Thyroid gland (tissue), 4 donors: ENCODE data around the gene FSIP1. TPM values are rescaled to one million over a fixed set of nuclear protein-coding genes. Genes with fewer than 3 reads are reported as not detected.

Experiments
- DNase-seq, 2 donors: peaks; one replicate each; pipeline ENCODE4 v3.0.0-alpha.2; 2019
- H3K27ac ChIP-seq, 3 donors: fragments of 200-600 bp; sonication (generic); 1 replicate in 2 of 3; 2 replicates in 1 of 3; pipeline ENCODE4 v1.5.1; 2016 to 2019; ENCODE audit warnings: mild to moderate bottlenecking in 1 of 3, moderate library complexity in 1 of 3
- H3K27me3 ChIP-seq: fragments of 200-600 bp; sonication (generic); one replicate; pipeline ENCODE4 v1.5.1; 2019
- H3K36me3 ChIP-seq, 2 donors: fragments of 200-600 bp; sonication (generic); one replicate each; pipeline ENCODE4 v1.5.1; 2016 to 2019
- H3K4me1 ChIP-seq, 2 donors: fragments of 200-600 bp; sonication (generic); one replicate each; pipeline ENCODE4 v1.5.1; 2017 to 2019
- H3K4me3 ChIP-seq, 3 donors: fragments of 200-600 bp; sonication (generic); replicated peaks in 1 of 3; 1 replicate in 2 of 3; 2 replicates in 1 of 3; pipeline ENCODE4 v1.5.1; 2016; ENCODE audit warnings: mild to moderate bottlenecking in 1 of 3
- H3K9me3 ChIP-seq: fragments of 200-600 bp; sonication (generic); one replicate; pipeline ENCODE4 v1.5.1; 2017
- POLR2A ChIP-seq, 2 donors: fragments of 450-650 bp; IDR thresholded peaks; one replicate each; pipeline ENCODE4 v1.6.1; 2017; ENCODE audit warnings: antibody characterized with exemption in 2 of 2, mild to moderate bottlenecking in 2 of 2, moderate library complexity in 1 of 2
- WGBS, 2 donors: methylation state at CpG; one replicate each; pipeline ENCODE4 v1.1.5; 2017; 5-methylcytosine and 5-hydroxymethylcytosine counted together
- intact Hi-C: fragments of 100-400 bp; cut with DNase I; formaldehyde crosslinking; loops from one replicate; pipeline ENCODE4 v1.15.1; 2023
- total RNA-seq, 4 donors: library from RNA; depleted of rRNA; stranded (reverse); fragments of >200 nt; gene quantifications; one replicate each; pipeline ENCODE4 v1.2.3, GENCODE V29; 2016
- TF ChIP-seq, protein P1 (sequence below), 6 experiments: fragments of 200-600 bp in 3 of 6; fragments of 450-650 bp in 3 of 6; sonication (generic) in 3 of 6; IDR thresholded peaks; one replicate each; pipeline ENCODE4 v1.5.1; 2016 to 2019; ENCODE audit warnings: antibody characterized with exemption in 6 of 6, mild to moderate bottlenecking in 2 of 6, inconsistent platforms in 1 of 6, moderate library complexity in 1 of 6

Gene FSIP1
- total RNA-seq, 4 donors from 2014 or later: 0.94 to 2.5 (median 1.5) TPM

- Histone ChIP-seq H3K9me3 (no peaks in the 10 kb centered on the region), H3K27ac (no peak overlapping the region), H3K4me3 (no peak overlapping the region), H3K36me3 (no peaks in the 10 kb centered on the region), H3K4me1 (no peaks in the 10 kb centered on the region), H3K27me3 (no peaks in the 10 kb centered on the region)
- WGBS, 2 donors: 64 to 72% methylated on average over 1 of the region's 1 CpG
- intact Hi-C loops: no loop called here
- no peak for DNase-seq
- no peak for TF ChIP-seq POLR2A (IDR thresholded peaks at IDR 0.05)
- TF ChIP-seq, protein P1, sequence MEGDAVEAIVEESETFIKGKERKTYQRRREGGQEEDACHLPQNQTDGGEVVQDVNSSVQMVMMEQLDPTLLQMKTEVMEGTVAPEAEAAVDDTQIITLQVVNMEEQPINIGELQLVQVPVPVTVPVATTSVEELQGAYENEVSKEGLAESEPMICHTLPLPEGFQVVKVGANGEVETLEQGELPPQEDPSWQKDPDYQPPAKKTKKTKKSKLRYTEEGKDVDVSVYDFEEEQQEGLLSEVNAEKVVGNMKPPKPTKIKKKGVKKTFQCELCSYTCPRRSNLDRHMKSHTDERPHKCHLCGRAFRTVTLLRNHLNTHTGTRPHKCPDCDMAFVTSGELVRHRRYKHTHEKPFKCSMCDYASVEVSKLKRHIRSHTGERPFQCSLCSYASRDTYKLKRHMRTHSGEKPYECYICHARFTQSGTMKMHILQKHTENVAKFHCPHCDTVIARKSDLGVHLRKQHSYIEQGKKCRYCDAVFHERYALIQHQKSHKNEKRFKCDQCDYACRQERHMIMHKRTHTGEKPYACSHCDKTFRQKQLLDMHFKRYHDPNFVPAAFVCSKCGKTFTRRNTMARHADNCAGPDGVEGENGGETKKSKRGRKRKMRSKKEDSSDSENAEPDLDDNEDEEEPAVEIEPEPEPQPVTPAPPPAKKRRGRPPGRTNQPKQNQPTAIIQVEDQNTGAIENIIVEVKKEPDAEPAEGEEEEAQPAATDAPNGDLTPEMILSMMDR (IDR thresholded peaks at IDR 0.05): no peak
These were observed 78.0 kb downstream of the FSIP1 start for GRCh38 chr15:39704689-39705088.

DNA sequence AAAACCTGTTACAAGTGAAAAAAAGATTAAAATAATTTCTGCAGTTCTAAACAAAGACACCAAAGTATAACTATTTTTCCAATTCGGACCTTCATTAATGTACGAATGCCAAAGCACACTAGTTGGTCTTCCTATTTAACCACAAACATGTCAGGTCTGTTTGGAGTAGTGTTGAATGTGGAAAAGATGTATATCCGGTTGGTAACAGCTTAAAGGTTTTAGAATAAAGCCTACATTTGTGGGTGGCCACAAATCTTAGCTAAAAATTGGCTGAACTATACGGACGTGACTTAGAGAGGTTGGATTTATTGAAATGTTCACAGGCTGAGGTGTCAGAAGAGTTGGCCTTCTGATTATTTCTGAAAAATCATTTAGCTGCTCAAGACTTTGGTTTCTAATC lies 78.4 kb downstream of the FSIP1 start:
- Histone ChIP-seq H3K4me3 (no peak overlapping the region), H3K36me3 (no peaks in the 10 kb centered on the region), H3K4me1 (no peaks in the 10 kb centered on the region), H3K9me3 (no peaks in the 10 kb centered on the region), H3K27ac (no peak overlapping the region), H3K27me3 (no peaks in the 10 kb centered on the region)
- intact Hi-C loops: no loop called here
- no peak for DNase-seq
- WGBS, 2 donors: 95 to 96% methylated on average over 5 of the region's 5 CpGs
- TF ChIP-seq POLR2A (IDR thresholded peaks at IDR 0.05): no peak

DNA sequence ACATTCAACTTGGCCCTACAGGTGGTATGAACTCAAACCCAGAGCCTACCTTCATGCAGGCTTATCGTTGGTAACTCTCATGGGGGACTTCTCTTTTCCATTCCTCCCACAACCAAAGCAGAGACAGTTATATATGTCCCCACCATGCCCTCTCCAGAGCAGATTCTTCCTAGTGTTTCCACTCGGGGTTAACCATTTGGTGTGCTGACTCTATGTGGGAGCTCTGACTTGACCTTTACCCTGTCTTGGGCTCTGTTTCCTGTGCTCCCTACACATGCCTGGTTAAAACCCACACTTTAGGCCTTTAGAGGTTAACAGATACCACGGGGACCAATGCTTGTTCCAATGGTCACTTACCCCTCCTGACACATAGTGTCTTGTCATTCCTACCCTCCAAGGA lies 80.7 kb downstream of the FSIP1 start:
- Histone ChIP-seq H3K9me3 (no peaks in the 10 kb centered on the region), H3K27me3 (no peaks in the 10 kb centered on the region), H3K36me3 (no peaks in the 10 kb centered on the region), H3K4me1 (no peaks in the 10 kb centered on the region), H3K4me3 (no peak overlapping the region), H3K27ac (no peak overlapping the region)
- 91 to 94% methylated on average over 3 of the region's 3 CpGs for WGBS, 2 donors
- intact Hi-C loops: no loop called here
- DNase-seq: no peak
- TF ChIP-seq POLR2A (IDR thresholded peaks at IDR 0.05): no peak
- TF ChIP-seq, protein P1 (IDR thresholded peaks at IDR 0.05): no peak

- no peak for DNase-seq
- Histone ChIP-seq H3K27me3 (no peaks in the 10 kb centered on the region), H3K4me3 (no peak overlapping the region), H3K36me3 (no peaks in the 10 kb centered on the region), H3K27ac (no peak overlapping the region), H3K9me3 (no peaks in the 10 kb centered on the region), H3K4me1 (no peaks in the 10 kb centered on the region)
- no peak for TF ChIP-seq POLR2A (IDR thresholded peaks at IDR 0.05)
- TF ChIP-seq, protein P1 (IDR thresholded peaks at IDR 0.05): no peak
- 89 to 92% methylated on average over 1 of the region's 1 CpG for WGBS, 2 donors
- intact Hi-C loops: no loop called here
These were observed 82.3 kb downstream of the FSIP1 start for GRCh38 chr15:39700375-39700700.

DNA sequence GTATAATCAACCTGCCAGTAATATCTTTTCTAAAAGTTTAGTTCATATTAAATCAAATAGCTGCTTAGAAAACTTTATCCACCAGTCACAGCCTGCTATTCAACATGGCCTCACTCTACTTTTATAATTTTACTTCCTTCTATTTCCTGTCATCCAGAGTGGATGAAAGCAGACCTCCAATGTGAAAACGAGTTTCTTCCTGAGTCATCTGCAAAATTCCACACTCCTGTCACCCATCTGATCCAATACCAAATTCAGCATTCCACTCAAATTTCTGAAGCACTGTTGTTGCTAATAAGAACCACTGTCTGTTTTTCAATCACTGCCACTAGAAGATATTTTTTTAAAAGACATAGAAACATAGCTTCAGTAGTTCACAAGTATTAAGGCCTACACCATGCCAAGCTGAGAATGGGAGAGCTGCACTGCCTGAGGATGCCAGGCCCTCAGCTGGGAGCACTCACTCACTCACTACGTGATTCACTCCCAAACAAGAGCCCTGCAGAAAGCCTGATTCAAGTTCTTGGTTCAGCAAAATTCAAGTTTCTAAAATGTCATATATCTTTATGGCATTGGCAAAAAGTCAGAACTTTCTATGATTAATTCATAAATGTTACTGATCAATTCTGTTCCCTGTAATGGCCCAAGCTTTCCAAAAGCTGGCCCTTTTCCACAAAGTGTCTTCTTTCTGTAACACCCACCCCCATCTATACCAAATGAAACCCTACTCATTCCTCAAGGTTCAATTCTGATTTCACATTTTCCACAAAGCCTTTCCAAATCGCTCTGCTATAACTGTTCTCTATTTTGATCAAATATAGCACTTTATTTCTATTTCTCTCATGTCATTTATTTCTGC lies 82.9 kb downstream of the FSIP1 start:
- WGBS, 2 donors: 68 to 84% methylated on average over 3 of the region's 3 CpGs
- Histone ChIP-seq H3K4me1 (no peaks in the 10 kb centered on the region), H3K4me3 (no peak overlapping the region), H3K27ac (no peak overlapping the region), H3K36me3 (no peaks in the 10 kb centered on the region), H3K9me3 (no peaks in the 10 kb centered on the region), H3K27me3 (no peaks in the 10 kb centered on the region)
- intact Hi-C loops: no loop called here
- TF ChIP-seq, protein P1 (IDR thresholded peaks at IDR 0.05): no peak
- TF ChIP-seq POLR2A (IDR thresholded peaks at IDR 0.05): no peak
- no peak for DNase-seq
